Adipocyte (in vitro differentiated cells): ENCODE results near the gene SLFN12L.

Experiments
- DNase-seq: peaks from one replicate; pipeline ENCODE4 v3.0.0-alpha.2; 2015; ENCODE audit warnings: low read depth
- H3K27me3 ChIP-seq: replicated peaks from 2 replicates; pipeline ENCODE4 v1.7.0; 2013; ENCODE audit warnings: mild to moderate bottlenecking, low read length, moderate library complexity; ENCODE audit not compliant: control insufficient read depth, insufficient read depth
- H3K36me3 ChIP-seq: 2 replicates; pipeline ENCODE4 v1.7.0; 2013; ENCODE audit warnings: low read length, mild to moderate bottlenecking, moderate library complexity; ENCODE audit not compliant: control insufficient read depth, insufficient read depth, severe bottlenecking
- H3K4me1 ChIP-seq: 2 replicates; pipeline ENCODE4 v1.7.0; 2013; ENCODE audit warnings: mild to moderate bottlenecking, low read length, moderate library complexity; ENCODE audit not compliant: control insufficient read depth, insufficient read depth
- H3K4me3 ChIP-seq: 2 replicates; pipeline ENCODE4 v1.7.0; 2013; ENCODE audit warnings: mild to moderate bottlenecking, low read length, moderate library complexity
- H3K9ac ChIP-seq: 2 replicates; pipeline ENCODE4 v1.7.0; 2013; ENCODE audit warnings: mild to moderate bottlenecking, low read length, moderate library complexity
- H3K9me3 ChIP-seq: 2 replicates; pipeline ENCODE4 v1.7.0; 2013; ENCODE audit warnings: mild to moderate bottlenecking, low read length, moderate library complexity; ENCODE audit not compliant: control insufficient read depth

SLFN12L gene

GRCh38 chr17:35560703-35561102 is 23.2 kb upstream of the SLFN12L start, which contains the start of gene SLFN14:
TSS of gene SLFN14 (minus strand) at chr17:35560819. CDS start at chr17:35558062, 2,757 bp downstream.
- Histone ChIP-seq H3K4me3 (no peak within 1 kb of the TSS), H3K4me1 (no peaks in the 10 kb centered on the region), H3K9me3 (no peaks in the 10 kb centered on the region), H3K9ac (no peak within 1 kb of the TSS), H3K27me3 (peaks cover 17% of the 10 kb centered on the region), H3K36me3 (no peaks in the 10 kb centered on the region)
- no peak for DNase-seq

GRCh38 chr17:35559495-35560210 is 22.2 kb upstream of the SLFN12L start:
- Histone ChIP-seq H3K27me3 (peaks cover 17% of the 10 kb centered on the region), H3K4me3 (no peak overlapping the region), H3K9ac (no peak overlapping the region), H3K36me3 (no peaks in the 10 kb centered on the region), H3K4me1 (no peaks in the 10 kb centered on the region), H3K9me3 (no peaks in the 10 kb centered on the region)
- no peak for DNase-seq

GRCh38 chr17:35557353-35557752 is 19.9 kb upstream of the SLFN12L start:
- H3K9ac ChIP-seq, result no peak overlapping the region
- H3K27me3 ChIP-seq, result peaks cover 17% of the 10 kb centered on the region
- DNase-seq, result no peak
- H3K4me1 ChIP-seq, result no peaks in the 10 kb centered on the region
- no peaks in the 10 kb centered on the region for H3K9me3 ChIP-seq
- no peaks in the 10 kb centered on the region for H3K36me3 ChIP-seq
- H3K4me3 ChIP-seq, result no peak overlapping the region

- no peak overlapping the region for H3K4me3 ChIP-seq
- H3K4me1 ChIP-seq, result no peaks in the 10 kb centered on the region
- H3K36me3 ChIP-seq, result no peaks in the 10 kb centered on the region
- peaks cover 17% of the 10 kb centered on the region for H3K27me3 ChIP-seq
- H3K9me3 ChIP-seq, result no peaks in the 10 kb centered on the region
- no peak overlapping the region for H3K9ac ChIP-seq
- no peak for DNase-seq
These were observed 18.2 kb upstream of the SLFN12L start for GRCh38 chr17:35555691-35556090.

GRCh38 chr17:35554668-35555067 is 17.2 kb upstream of the SLFN12L start:
- Histone ChIP-seq H3K36me3 (no peaks in the 10 kb centered on the region), H3K27me3 (peaks cover 17% of the 10 kb centered on the region)

GRCh38 chr17:35553310-35553709 is 15.8 kb upstream of the SLFN12L start:
- Histone ChIP-seq H3K36me3 (no peaks in the 10 kb centered on the region), H3K4me1 (no peaks in the 10 kb centered on the region), H3K4me3 (no peak overlapping the region), H3K9me3 (no peaks in the 10 kb centered on the region), H3K27me3 (peaks cover 16% of the 10 kb centered on the region), H3K9ac (no peak overlapping the region)
- no peak for DNase-seq

More at GRCh38 chr17:35554668-35555067, 17.2 kb upstream of the SLFN12L start:
- no peaks in the 10 kb centered on the region for H3K4me1 ChIP-seq
- no peak overlapping the region for H3K9ac ChIP-seq
- no peak overlapping the region for H3K4me3 ChIP-seq
- H3K9me3 ChIP-seq, result no peaks in the 10 kb centered on the region
- DNase-seq, result no peak

- Histone ChIP-seq H3K36me3 (no peaks in the 10 kb centered on the region), H3K4me3 (no peak overlapping the region), H3K27me3 (peaks cover 6% of the 10 kb centered on the region), H3K4me1 (no peaks in the 10 kb centered on the region), H3K9ac (no peak overlapping the region), H3K9me3 (no peaks in the 10 kb centered on the region)
- no peak for DNase-seq
These were observed 11.5 kb upstream of the SLFN12L start for GRCh38 chr17:35548978-35549377.

- Histone ChIP-seq H3K27me3 (peaks cover 6% of the 10 kb centered on the region), H3K36me3 (no peaks in the 10 kb centered on the region), H3K9me3 (no peaks in the 10 kb centered on the region), H3K4me1 (no peaks in the 10 kb centered on the region), H3K4me3 (no peak overlapping the region), H3K9ac (no peak overlapping the region)
- DNase-seq, result no peak
These were observed 10.8 kb upstream of the SLFN12L start for GRCh38 chr17:35548208-35548810.

GRCh38 chr17:35546487-35546886 is 9.0 kb upstream of the SLFN12L start:
- no peaks in the 10 kb centered on the region for H3K4me1 ChIP-seq
- no peaks in the 10 kb centered on the region for H3K9me3 ChIP-seq
- no peak for DNase-seq
- no peaks in the 10 kb centered on the region for H3K36me3 ChIP-seq
- H3K27me3 ChIP-seq, result peaks cover 6% of the 10 kb centered on the region
- H3K9ac ChIP-seq, result no peak overlapping the region
- no peak overlapping the region for H3K4me3 ChIP-seq

GRCh38 chr17:35545150-35545549 is 7.7 kb upstream of the SLFN12L start:
- Histone ChIP-seq H3K4me1 (peaks cover 3% of the 10 kb centered on the region), H3K9me3 (no peaks in the 10 kb centered on the region), H3K9ac (no peak overlapping the region), H3K27me3 (peaks cover 6% of the 10 kb centered on the region), H3K4me3 (no peak overlapping the region), H3K36me3 (no peaks in the 10 kb centered on the region)
- no peak for DNase-seq

- H3K4me3 ChIP-seq, result no peak overlapping the region
- peaks cover 3% of the 10 kb centered on the region for H3K4me1 ChIP-seq
- no peak overlapping the region for H3K9ac ChIP-seq
- peaks cover 6% of the 10 kb centered on the region for H3K27me3 ChIP-seq
- no peaks in the 10 kb centered on the region for H3K9me3 ChIP-seq
- H3K36me3 ChIP-seq, result no peaks in the 10 kb centered on the region
- DNase-seq, result no peak
These were observed 6.4 kb upstream of the SLFN12L start for GRCh38 chr17:35543856-35544255.
